WTC11 (cell line): ENCODE results near the gene HK2. TPM values are rescaled to one million over a fixed set of nuclear protein-coding genes. Genes with fewer than 3 reads are reported as not detected.

ENCODE experiments used
- ATAC-seq: fragments of 200-7000 bp; cut with Tn5 transposase; 2 replicates; pipeline ENCODE4 v1.10.0; 2021; ENCODE audit warnings: mild to moderate bottlenecking, moderate library complexity
- CTCF ChIA-PET: fragments of 300-600 bp; sonication (Branson Sonifier 250); formaldehyde crosslinking; loops from one replicate; lab custom pipeline; 2021; ENCODE audit warnings: antibody characterized with exemption; lab: Charles Lee
- POLR2A ChIA-PET: fragments of 350-600 bp; sonication (Branson Sonifier 250); formaldehyde crosslinking; loops from one replicate; lab custom pipeline; 2021; ENCODE audit warnings: antibody characterized with exemption; lab: Charles Lee
- DNase-seq: peaks from one replicate; pipeline ENCODE4 v3.0.0; 2021; ENCODE audit warnings: low spot score
- H3K27ac Mint-ChIP-seq: 2 replicates; pipeline ENCODE4 v1.8.0; 2021; ENCODE audit warnings: mixed read lengths
- H3K27me3 Mint-ChIP-seq: 2 replicates; pipeline ENCODE4 v1.8.0; 2021; ENCODE audit warnings: low read depth, mild to moderate bottlenecking, moderate library complexity, mixed read lengths
- H3K36me3 Mint-ChIP-seq: 2 replicates; pipeline ENCODE4 v1.8.0; 2021; ENCODE audit warnings: mixed read lengths
- H3K4me1 Mint-ChIP-seq: 2 replicates; pipeline ENCODE4 v1.8.0; 2022; ENCODE audit warnings: mixed read lengths
- H3K4me3 Mint-ChIP-seq: 2 replicates; pipeline ENCODE4 v1.8.0; 2021; ENCODE audit warnings: mild to moderate bottlenecking, moderate library complexity, mixed read lengths
- H3K9me3 Mint-ChIP-seq: 2 replicates; pipeline ENCODE4 v1.8.0; 2021; ENCODE audit warnings: mixed read lengths
- ATF1 ChIP-seq: sonication (generic); formaldehyde crosslinking; IDR thresholded peaks from 2 replicates; pipeline ENCODE4 v1.8.1; 2023; ENCODE audit warnings: mild to moderate bottlenecking, moderate library complexity, missing genetic modification reagents
- CBFB ChIP-seq: sonication (generic); formaldehyde crosslinking; IDR thresholded peaks from 2 replicates; pipeline ENCODE4 v1.8.1; 2022; ENCODE audit warnings: mild to moderate bottlenecking, low read depth, missing genetic modification reagents
- ETV6 ChIP-seq: sonication (generic); formaldehyde crosslinking; IDR thresholded peaks from 2 replicates; pipeline ENCODE4 v1.8.1; 2022; ENCODE audit warnings: mild to moderate bottlenecking, missing genetic modification reagents
- GABPB1 ChIP-seq: sonication (generic); formaldehyde crosslinking; IDR thresholded peaks from 2 replicates; pipeline ENCODE4 v1.8.1; 2023; ENCODE audit warnings: mild to moderate bottlenecking, missing genetic modification reagents
- HMGA2 ChIP-seq: fragments of 250-450 bp; sonication (Bioruptor Pico); IDR thresholded peaks from 2 replicates; pipeline ENCODE4 v1.4.0; 2021; ENCODE audit warnings: mild to moderate bottlenecking, moderate library complexity
- IRF2 ChIP-seq: sonication (generic); formaldehyde crosslinking; IDR thresholded peaks from 2 replicates; pipeline ENCODE4 v1.8.0; 2022; ENCODE audit warnings: low read depth, missing genetic modification reagents, borderline replicate concordance
- JAZF1 ChIP-seq: fragments of 250-450 bp; sonication (Bioruptor Pico); IDR thresholded peaks from 2 replicates; pipeline ENCODE4 v1.9.0; 2021; ENCODE audit warnings: moderate library complexity, mild to moderate bottlenecking, inconsistent platforms
- NR1H2 ChIP-seq: sonication (generic); formaldehyde crosslinking; IDR thresholded peaks from 2 replicates; pipeline ENCODE4 v1.9.0; 2021; ENCODE audit warnings: mild to moderate bottlenecking, moderate library complexity, missing genetic modification reagents
- TEAD1 ChIP-seq: sonication (generic); formaldehyde crosslinking; IDR thresholded peaks from 2 replicates; pipeline ENCODE4 v1.8.0; 2022; ENCODE audit warnings: mild to moderate bottlenecking, missing genetic modification reagents
- ZNF263 ChIP-seq: sonication (generic); formaldehyde crosslinking; IDR thresholded peaks from 2 replicates; pipeline ENCODE4 v1.8.1; 2022; ENCODE audit warnings: low read depth, mild to moderate bottlenecking, moderate library complexity, missing genetic modification reagents
- ZNF317 ChIP-seq: sonication (generic); formaldehyde crosslinking; IDR thresholded peaks from 2 replicates; pipeline ENCODE4 v1.8.1; 2023; ENCODE audit warnings: low read depth, mild to moderate bottlenecking, moderate library complexity, missing genetic modification reagents, borderline replicate concordance
- total RNA-seq: library from RNA; stranded (reverse); gene quantifications from 3 replicates; pipeline ENCODE4 v1.2.3, GENCODE V29; 2021
- TF ChIP-seq, protein P1 (sequence below): fragments of 250-450 bp; sonication (Bioruptor Pico); IDR thresholded peaks from 2 replicates; pipeline ENCODE4 v2.1.2; 2022; ENCODE audit warnings: mild to moderate bottlenecking, moderate library complexity
- TF ChIP-seq, protein P2 (sequence below): sonication (generic); formaldehyde crosslinking; IDR thresholded peaks from 2 replicates; pipeline ENCODE4 v1.8.0; 2023; ENCODE audit warnings: mild to moderate bottlenecking, missing genetic modification reagents
- TF ChIP-seq, protein P3 (sequence below): sonication (generic); formaldehyde crosslinking; IDR thresholded peaks from 2 replicates; pipeline ENCODE4 v1.8.1; 2023; ENCODE audit warnings: mild to moderate bottlenecking, moderate library complexity, missing genetic modification reagents
- TF ChIP-seq, protein P4 (sequence below): sonication (generic); formaldehyde crosslinking; IDR thresholded peaks from 2 replicates; pipeline ENCODE4 v1.8.1; 2023; ENCODE audit warnings: mild to moderate bottlenecking, missing genetic modification reagents

Gene HK2
- total RNA-seq, 1 experiment from 2014 or later: 61.6 TPM

DNA sequence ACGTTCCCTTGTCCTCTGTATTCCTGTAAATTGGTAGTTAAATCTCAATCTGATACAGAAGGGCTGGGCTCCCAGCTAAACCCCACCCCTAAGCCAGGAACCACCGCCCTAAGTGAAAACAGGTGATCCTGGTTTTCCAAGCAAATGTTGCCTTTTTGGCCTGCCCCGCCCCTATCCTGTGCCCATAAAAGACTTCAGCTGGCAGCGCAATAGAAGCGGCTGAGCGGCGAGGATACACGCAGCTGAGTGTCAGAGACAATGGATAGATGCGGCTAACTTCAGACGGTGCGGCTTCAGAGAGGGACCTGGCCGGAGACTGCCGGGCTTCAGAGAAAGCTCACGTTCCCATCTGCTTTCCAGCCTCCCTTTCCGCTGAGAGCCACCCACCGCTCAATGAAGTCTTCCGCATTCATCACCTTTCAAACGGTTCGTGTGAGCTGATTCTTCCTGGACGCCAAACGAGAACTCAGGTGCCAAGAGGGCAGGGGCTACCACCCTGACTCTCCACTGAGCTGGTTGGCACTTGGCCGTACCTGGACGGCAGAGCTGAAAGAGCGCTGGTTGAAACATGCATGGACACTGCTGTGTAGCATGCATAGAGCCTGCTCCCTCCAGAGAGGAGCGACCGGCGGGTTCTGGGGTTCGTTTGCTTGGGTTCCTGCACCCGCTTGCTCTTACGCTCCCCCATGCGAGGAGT is 75.0 kb downstream of the HK2 start:
- Mint-ChIP-seq H3K27ac (no peak overlapping the region), H3K36me3 (no peaks in the 10 kb centered on the region), H3K4me1 (peaks cover 11% of the 10 kb centered on the region), H3K9me3 (peaks cover 7% of the 10 kb centered on the region), H3K4me3 (peak overlapping the region; percentile 69), H3K27me3 (peaks cover 18% of the 10 kb centered on the region)
- CTCF ChIA-PET: interaction anchor here (0.8 to 1.4 kb wide), 11 partner anchors 11 to 719 kb away, joined by 3 to 9 read pairs (median 4); no protein-coding TSS in a partner anchor
- ATAC-seq (peak; percentile 93), DNase-seq (peak; percentile 47)
- TF ChIP-seq HMGA2 (CRISPR knock-in tag) (no peak), ZNF263 (CRISPR knock-in tag) (no peak), GABPB1 (CRISPR knock-in tag) (no peak), CBFB (CRISPR knock-in tag) (no peak)
- TF ChIP-seq, protein P1, sequence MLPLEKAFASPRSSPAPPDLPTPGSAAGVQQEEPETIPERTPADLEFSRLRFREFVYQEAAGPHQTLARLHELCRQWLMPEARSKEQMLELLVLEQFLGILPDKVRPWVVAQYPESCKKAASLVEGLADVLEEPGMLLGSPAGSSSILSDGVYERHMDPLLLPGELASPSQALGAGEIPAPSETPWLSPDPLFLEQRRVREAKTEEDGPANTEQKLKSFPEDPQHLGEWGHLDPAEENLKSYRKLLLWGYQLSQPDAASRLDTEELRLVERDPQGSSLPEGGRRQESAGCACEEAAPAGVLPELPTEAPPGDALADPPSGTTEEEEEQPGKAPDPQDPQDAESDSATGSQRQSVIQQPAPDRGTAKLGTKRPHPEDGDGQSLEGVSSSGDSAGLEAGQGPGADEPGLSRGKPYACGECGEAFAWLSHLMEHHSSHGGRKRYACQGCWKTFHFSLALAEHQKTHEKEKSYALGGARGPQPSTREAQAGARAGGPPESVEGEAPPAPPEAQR (CRISPR knock-in tag): no peak
- POLR2A ChIA-PET: no interaction called here

DNA sequence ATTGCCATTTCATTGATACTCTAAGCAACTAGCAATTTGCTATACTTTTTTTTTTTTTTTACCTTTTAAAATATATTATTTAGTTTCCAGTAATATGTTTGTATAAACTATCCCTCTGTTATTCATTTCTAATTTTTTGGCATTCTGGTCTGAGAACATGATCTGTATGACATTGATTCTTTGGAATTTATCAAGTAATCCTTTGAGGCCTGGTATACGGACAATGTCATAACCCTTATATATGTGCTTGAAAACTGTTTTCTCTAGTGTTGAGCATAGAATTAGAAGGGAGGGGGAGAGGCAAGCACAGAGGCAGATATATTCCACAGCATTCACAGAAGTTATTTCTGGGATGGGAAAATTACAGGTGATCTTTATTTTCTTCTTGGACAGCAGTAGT is 76.3 kb downstream of the HK2 start:
- Mint-ChIP-seq H3K27ac (no peak overlapping the region), H3K9me3 (peaks cover 7% of the 10 kb centered on the region), H3K4me3 (no peak overlapping the region), H3K4me1 (peaks cover 11% of the 10 kb centered on the region), H3K27me3 (peaks cover 21% of the 10 kb centered on the region), H3K36me3 (no peaks in the 10 kb centered on the region)
- TF ChIP-seq ATF1: no peak
- TF ChIP-seq IRF2 (CRISPR knock-in tag): no peak
- TF ChIP-seq HMGA2 (CRISPR knock-in tag): no peak
- TF ChIP-seq, protein P2, sequence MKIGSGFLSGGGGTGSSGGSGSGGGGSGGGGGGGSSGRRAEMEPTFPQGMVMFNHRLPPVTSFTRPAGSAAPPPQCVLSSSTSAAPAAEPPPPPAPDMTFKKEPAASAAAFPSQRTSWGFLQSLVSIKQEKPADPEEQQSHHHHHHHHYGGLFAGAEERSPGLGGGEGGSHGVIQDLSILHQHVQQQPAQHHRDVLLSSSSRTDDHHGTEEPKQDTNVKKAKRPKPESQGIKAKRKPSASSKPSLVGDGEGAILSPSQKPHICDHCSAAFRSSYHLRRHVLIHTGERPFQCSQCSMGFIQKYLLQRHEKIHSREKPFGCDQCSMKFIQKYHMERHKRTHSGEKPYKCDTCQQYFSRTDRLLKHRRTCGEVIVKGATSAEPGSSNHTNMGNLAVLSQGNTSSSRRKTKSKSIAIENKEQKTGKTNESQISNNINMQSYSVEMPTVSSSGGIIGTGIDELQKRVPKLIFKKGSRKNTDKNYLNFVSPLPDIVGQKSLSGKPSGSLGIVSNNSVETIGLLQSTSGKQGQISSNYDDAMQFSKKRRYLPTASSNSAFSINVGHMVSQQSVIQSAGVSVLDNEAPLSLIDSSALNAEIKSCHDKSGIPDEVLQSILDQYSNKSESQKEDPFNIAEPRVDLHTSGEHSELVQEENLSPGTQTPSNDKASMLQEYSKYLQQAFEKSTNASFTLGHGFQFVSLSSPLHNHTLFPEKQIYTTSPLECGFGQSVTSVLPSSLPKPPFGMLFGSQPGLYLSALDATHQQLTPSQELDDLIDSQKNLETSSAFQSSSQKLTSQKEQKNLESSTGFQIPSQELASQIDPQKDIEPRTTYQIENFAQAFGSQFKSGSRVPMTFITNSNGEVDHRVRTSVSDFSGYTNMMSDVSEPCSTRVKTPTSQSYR (CRISPR knock-in tag): no peak
- ATAC-seq: no peak
- ChIA-PET CTCF (no interaction called here), POLR2A (no interaction called here)
- no peak for DNase-seq

DNA sequence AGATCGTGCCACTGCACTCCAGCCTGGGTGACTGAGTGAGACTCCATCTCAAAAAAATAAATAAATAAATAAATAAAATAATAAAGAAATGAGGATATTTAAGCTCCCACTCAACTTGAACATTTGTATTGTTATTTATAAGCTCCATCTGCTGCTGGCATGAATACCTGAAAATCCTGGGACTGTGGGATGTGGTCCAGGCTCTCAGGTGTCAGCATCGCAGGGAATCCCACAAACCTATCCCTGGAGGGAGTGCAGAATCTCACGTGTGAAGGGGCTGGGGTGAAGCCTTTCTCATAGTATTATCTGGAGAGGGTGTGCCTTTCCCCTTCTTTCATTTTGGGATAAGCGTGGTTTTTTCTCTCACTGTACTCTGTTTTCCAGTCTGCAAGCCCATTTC is 77.1 kb downstream of the HK2 start:
- no peak for TF ChIP-seq HMGA2 (CRISPR knock-in tag)
- TF ChIP-seq, protein P3, sequence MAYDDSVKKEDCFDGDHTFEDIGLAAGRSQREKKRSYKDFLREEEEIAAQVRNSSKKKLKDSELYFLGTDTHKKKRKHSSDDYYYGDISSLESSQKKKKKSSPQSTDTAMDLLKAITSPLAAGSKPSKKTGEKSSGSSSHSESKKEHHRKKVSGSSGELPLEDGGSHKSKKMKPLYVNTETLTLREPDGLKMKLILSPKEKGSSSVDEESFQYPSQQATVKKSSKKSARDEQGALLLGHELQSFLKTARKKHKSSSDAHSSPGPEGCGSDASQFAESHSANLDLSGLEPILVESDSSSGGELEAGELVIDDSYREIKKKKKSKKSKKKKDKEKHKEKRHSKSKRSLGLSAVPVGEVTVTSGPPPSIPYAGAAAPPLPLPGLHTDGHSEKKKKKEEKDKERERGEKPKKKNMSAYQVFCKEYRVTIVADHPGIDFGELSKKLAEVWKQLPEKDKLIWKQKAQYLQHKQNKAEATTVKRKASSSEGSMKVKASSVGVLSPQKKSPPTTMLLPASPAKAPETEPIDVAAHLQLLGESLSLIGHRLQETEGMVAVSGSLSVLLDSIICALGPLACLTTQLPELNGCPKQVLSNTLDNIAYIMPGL: no peak
- no peak for TF ChIP-seq JAZF1 (CRISPR knock-in tag)
- no peak for TF ChIP-seq NR1H2
- TF ChIP-seq TEAD1 (CRISPR knock-in tag): no peak
- TF ChIP-seq, protein P4, sequence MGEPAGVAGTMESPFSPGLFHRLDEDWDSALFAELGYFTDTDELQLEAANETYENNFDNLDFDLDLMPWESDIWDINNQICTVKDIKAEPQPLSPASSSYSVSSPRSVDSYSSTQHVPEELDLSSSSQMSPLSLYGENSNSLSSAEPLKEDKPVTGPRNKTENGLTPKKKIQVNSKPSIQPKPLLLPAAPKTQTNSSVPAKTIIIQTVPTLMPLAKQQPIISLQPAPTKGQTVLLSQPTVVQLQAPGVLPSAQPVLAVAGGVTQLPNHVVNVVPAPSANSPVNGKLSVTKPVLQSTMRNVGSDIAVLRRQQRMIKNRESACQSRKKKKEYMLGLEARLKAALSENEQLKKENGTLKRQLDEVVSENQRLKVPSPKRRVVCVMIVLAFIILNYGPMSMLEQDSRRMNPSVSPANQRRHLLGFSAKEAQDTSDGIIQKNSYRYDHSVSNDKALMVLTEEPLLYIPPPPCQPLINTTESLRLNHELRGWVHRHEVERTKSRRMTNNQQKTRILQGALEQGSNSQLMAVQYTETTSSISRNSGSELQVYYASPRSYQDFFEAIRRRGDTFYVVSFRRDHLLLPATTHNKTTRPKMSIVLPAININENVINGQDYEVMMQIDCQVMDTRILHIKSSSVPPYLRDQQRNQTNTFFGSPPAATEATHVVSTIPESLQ: no peak
- TF ChIP-seq ETV6: no peak
- no peak for TF ChIP-seq ZNF317 (CRISPR knock-in tag)
- ChIA-PET POLR2A (no interaction called here), CTCF (no interaction called here)
- H3K27ac Mint-ChIP-seq: no peak overlapping the region
- H3K36me3 Mint-ChIP-seq: no peaks in the 10 kb centered on the region
- H3K27me3 Mint-ChIP-seq: peaks cover 21% of the 10 kb centered on the region
- DNase-seq: no peak
- peaks cover 11% of the 10 kb centered on the region for H3K4me1 Mint-ChIP-seq
- no peak for ATAC-seq
- peaks cover 7% of the 10 kb centered on the region for H3K9me3 Mint-ChIP-seq
- no peak overlapping the region for H3K4me3 Mint-ChIP-seq
